ENCODE measurements around the gene ARPC3.

GRCh38 chr12:110451263-110451662 lies 1.1 kb upstream of the ARPC3 start:
- TF ChIP-seq POLR2A (IDR thresholded peaks at IDR 0.05), result no peak
- TF ChIP-seq CTCF (IDR thresholded peaks at IDR 0.05), result no peak

All from lower leg skin (tissue), 3 donors.